Natural killer cell (primary cell): ENCODE measurements around the gene RPS21. TPM values are rescaled to one million over a fixed set of nuclear protein-coding genes. Genes with fewer than 3 reads are reported as not detected.

ENCODE experiments used
- ATAC-seq, 3 donors: fragments of 150-1000 bp in 2 of 3; fragments of 200-7000 bp in 1 of 3; cut with Tn5 transposase; 1 replicate in 1 of 3; 2 replicates in 2 of 3; pipeline ENCODE4 v1.10.0; 2021; ENCODE audit warnings: mild to moderate bottlenecking in 2 of 3, moderate library complexity in 2 of 3
- DNase-seq, 2 donors: peaks; one replicate each; pipeline versions ENCODE4 v3.0.0 to v3.0.0-alpha.2; 2013 to 2021; ENCODE audit warnings: mixed read lengths in 1 of 2
- H3K27ac ChIP-seq: one replicate; pipeline ENCODE4 v1.5.1; 2013; ENCODE audit warnings: mild to moderate bottlenecking, low read length
- H3K27me3 ChIP-seq: one replicate; pipeline ENCODE4 v1.6.1; 2013; ENCODE audit warnings: low read length; ENCODE audit not compliant: control insufficient read depth, insufficient read depth
- H3K36me3 ChIP-seq: one replicate; pipeline ENCODE4 v1.6.1; 2013; ENCODE audit warnings: low read length; ENCODE audit not compliant: control insufficient read depth, insufficient read depth
- H3K4me1 ChIP-seq: one replicate; pipeline ENCODE4 v1.6.1; 2013; ENCODE audit warnings: low read length; ENCODE audit not compliant: control insufficient read depth, insufficient read depth
- H3K4me3 ChIP-seq: one replicate; pipeline ENCODE4 v1.5.1; 2013; ENCODE audit warnings: low read length
- H3K9me3 ChIP-seq: one replicate; pipeline ENCODE4 v1.6.1; 2013; ENCODE audit warnings: low read length; ENCODE audit not compliant: control insufficient read depth, insufficient read depth
- H3K27ac Mint-ChIP-seq, 2 donors: one replicate each; pipeline ENCODE4 v1.8.0; 2022; ENCODE audit warnings: mild to moderate bottlenecking in 2 of 2, mixed read lengths in 2 of 2, moderate library complexity in 1 of 2
- H3K27me3 Mint-ChIP-seq, 2 donors: one replicate each; pipeline ENCODE4 v1.8.0; 2022; ENCODE audit warnings: low read depth in 2 of 2, mixed read lengths in 2 of 2
- H3K36me3 Mint-ChIP-seq: one replicate; pipeline ENCODE4 v1.8.0; 2022; ENCODE audit warnings: mixed read lengths
- H3K4me1 Mint-ChIP-seq, 2 donors: one replicate each; pipeline ENCODE4 v1.8.0; 2022; ENCODE audit warnings: mixed read lengths in 2 of 2
- H3K4me3 Mint-ChIP-seq: one replicate; pipeline ENCODE4 v1.8.0; 2022; ENCODE audit warnings: mild to moderate bottlenecking, moderate library complexity, mixed read lengths
- H3K9me3 Mint-ChIP-seq, 2 donors: one replicate each; pipeline ENCODE4 v1.8.0; 2022; ENCODE audit warnings: mixed read lengths in 2 of 2
- WGBS: methylation state at CpG from one replicate; pipeline ENCODE4 v1.1.7; 2013; ENCODE audit warnings: missing lambda C conversion rate; ENCODE audit not compliant: insufficient coverage; 5-methylcytosine and 5-hydroxymethylcytosine counted together
- intact Hi-C: fragments of 100-400 bp; cut with micrococcal nuclease; formaldehyde crosslinking; loops from one replicate; pipeline ENCODE4 v1.14.2; 2022
- total RNA-seq, 4 donors: library from RNA; stranded (reverse); fragments of 120-200 nt in 1 of 4; gene quantifications; one replicate each; pipeline versions ENCODE4 v1.2.3 to v1.2.4, GENCODE V29; 2013 to 2022
- TF ChIP-seq, protein P1 (sequence below): fragments of 200-600 bp; IDR thresholded peaks from one replicate; pipeline ENCODE4 v1.8.0; 2022; ENCODE audit warnings: antibody characterized with exemption

Gene RPS21
- total RNA-seq, 3 donors from 2014 or later (not counting 1 experiment from before 2014, with no cell fraction given): 887 to 1,244 (median 1,112) TPM

DNA sequence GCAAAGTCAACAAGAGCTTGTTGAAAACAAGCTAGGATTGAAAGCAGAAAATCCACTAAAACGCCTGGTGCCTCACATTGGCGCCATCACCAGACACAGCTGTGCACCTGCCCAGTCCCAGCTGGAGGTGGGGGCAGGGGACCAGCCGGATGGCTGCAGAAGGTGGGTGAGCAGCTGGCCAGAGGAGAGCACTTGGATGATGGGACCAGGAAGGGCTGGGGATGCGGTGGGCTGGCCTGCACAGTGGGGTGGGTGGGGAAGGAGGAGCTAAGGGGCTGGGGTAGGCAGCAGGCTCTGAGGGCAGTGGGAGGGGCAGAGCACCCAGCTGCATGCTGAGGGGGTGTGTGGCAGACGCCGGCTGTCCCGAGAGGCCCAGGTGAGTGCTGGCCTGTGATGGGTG is 13.1 kb downstream of the RPS21 start:
- DNase-seq (no peak), ATAC-seq (no peak)
- Histone ChIP-seq H3K27ac (no peak overlapping the region), H3K27me3 (no peaks in the 10 kb centered on the region), H3K4me3 (no peak overlapping the region), H3K36me3 (peaks cover 2% of the 10 kb centered on the region), H3K4me1 (peaks cover 2% of the 10 kb centered on the region), H3K9me3 (no peaks in the 10 kb centered on the region)
- Mint-ChIP-seq H3K9me3 (peaks cover 0 to 3% of the 10 kb centered on the region in 2 donors), H3K27ac (no peak overlapping the region), H3K4me1 (peaks cover 0 to 3% of the 10 kb centered on the region in 2 donors), H3K4me3 (no peak overlapping the region), H3K27me3 (no peaks in the 10 kb centered on the region), H3K36me3 (no peaks in the 10 kb centered on the region)
- intact Hi-C loops: no loop called here
- 89% methylated on average over 7 of the region's 7 CpGs for WGBS
- TF ChIP-seq, protein P1, sequence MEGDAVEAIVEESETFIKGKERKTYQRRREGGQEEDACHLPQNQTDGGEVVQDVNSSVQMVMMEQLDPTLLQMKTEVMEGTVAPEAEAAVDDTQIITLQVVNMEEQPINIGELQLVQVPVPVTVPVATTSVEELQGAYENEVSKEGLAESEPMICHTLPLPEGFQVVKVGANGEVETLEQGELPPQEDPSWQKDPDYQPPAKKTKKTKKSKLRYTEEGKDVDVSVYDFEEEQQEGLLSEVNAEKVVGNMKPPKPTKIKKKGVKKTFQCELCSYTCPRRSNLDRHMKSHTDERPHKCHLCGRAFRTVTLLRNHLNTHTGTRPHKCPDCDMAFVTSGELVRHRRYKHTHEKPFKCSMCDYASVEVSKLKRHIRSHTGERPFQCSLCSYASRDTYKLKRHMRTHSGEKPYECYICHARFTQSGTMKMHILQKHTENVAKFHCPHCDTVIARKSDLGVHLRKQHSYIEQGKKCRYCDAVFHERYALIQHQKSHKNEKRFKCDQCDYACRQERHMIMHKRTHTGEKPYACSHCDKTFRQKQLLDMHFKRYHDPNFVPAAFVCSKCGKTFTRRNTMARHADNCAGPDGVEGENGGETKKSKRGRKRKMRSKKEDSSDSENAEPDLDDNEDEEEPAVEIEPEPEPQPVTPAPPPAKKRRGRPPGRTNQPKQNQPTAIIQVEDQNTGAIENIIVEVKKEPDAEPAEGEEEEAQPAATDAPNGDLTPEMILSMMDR: no peak

- peaks cover 0 to 3% of the 10 kb centered on the region in 2 donors for H3K9me3 Mint-ChIP-seq
- Histone ChIP-seq H3K36me3 (no peaks in the 10 kb centered on the region), H3K4me3 (no peak overlapping the region), H3K27ac (no peak overlapping the region), H3K27me3 (no peaks in the 10 kb centered on the region), H3K9me3 (no peaks in the 10 kb centered on the region), H3K4me1 (peaks cover 6% of the 10 kb centered on the region)
- intact Hi-C loops: no loop called here
- 89% methylated on average over 10 of the region's 10 CpGs for WGBS
- no peak overlapping the region for H3K27ac Mint-ChIP-seq
- ATAC-seq (no peak), DNase-seq (no peak)
- H3K4me3 Mint-ChIP-seq: no peak overlapping the region
- H3K36me3 Mint-ChIP-seq: no peaks in the 10 kb centered on the region
- H3K27me3 Mint-ChIP-seq: no peaks in the 10 kb centered on the region
- TF ChIP-seq, protein P1: no peak
- peaks cover 3 to 9% of the 10 kb centered on the region in 2 donors for H3K4me1 Mint-ChIP-seq
Observed at GRCh38 chr20:62400541-62400940, 13.6 kb downstream of the RPS21 start.

DNA sequence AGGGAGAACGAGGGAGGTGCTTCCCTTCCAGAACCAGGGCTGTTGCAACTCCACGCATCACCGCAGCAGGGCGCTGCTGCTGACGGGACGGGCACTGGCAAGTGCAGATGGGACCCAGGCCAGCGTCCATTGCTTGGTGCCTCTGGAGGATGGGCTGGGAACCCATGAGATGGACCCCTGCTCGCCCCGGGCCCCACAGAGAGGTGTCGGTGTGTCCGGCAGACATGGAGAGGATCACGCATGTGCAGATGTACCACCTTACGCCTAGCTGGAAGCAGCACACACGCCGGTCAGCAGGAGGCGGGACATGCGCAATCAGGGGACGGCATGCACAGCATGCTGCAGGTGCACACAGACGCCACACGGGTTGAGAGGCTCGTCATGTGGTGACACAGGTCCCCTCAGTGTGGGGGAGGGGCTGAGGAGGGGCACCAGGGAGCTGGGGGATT is 14.5 kb downstream of the RPS21 start:
- Histone ChIP-seq H3K4me3 (no peak overlapping the region), H3K9me3 (no peaks in the 10 kb centered on the region), H3K36me3 (no peaks in the 10 kb centered on the region), H3K27me3 (no peaks in the 10 kb centered on the region), H3K27ac (no peak overlapping the region), H3K4me1 (peaks cover 14% of the 10 kb centered on the region)
- H3K9me3 Mint-ChIP-seq: peaks cover 0 to 3% of the 10 kb centered on the region in 2 donors
- H3K4me1 Mint-ChIP-seq: peaks cover 10 to 17% of the 10 kb centered on the region in 2 donors
- DNase-seq: no peak
- WGBS: 93% methylated on average over 21 of the region's 21 CpGs
- TF ChIP-seq, protein P1: no peak
- ATAC-seq: no peak
- no peaks in the 10 kb centered on the region for H3K27me3 Mint-ChIP-seq
- H3K36me3 Mint-ChIP-seq: no peaks in the 10 kb centered on the region
- H3K27ac Mint-ChIP-seq: no peak overlapping the region
- H3K4me3 Mint-ChIP-seq: no peak overlapping the region
- intact Hi-C loops: no loop called here
